Kidney tubule cell (primary cell): ENCODE data around the gene APBB2.
"Not testable (repeated sequence)": the region's sequence is repeated elsewhere in the genome, so short reads cannot be mapped to it uniquely, and the experiment has no call there.

Source experiments
- DNase-seq: peaks from one replicate; pipeline ENCODE4 v3.0.0-alpha.2; 2018; ENCODE audit warnings: low spot score

APBB2 gene

DNA sequence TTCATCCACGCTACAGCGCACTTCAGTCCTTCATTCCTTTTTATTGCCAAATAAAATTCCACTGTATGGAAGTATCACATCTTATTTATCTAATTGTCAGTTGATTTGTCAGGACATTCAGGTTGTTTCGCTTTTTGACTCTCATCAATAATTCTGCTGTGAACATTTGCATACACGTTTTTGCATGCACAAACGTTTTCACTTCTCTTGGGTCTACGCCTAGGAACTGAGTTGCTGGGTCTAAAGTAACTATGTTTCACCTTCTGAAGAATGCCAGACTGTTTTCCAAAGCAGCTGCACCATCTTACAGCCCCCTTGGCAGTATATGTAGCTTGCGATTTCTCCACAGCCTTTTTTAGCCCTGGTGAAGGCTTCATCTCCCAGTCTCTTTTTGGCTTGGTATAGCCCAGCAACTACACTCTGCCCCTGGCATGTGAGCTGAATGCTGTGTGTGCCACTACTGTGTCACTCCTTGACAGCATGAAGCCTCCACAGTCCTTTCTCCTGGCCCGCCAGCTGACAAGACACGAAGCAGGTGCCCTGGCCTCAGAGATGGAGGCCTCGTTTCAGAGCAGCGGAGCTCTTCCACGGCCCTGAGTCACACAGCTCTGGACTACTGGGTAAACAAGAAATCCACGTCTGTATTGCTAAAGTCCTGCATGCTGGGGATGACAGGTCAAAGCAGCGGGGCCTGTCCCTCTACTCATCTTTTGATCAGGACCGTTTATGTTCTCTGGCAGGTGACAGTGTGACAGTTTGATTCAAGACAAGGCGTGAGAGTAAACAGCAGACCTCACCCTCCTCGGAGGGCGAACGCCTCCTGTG lies 389.1 kb downstream of the APBB2 start:
- no peak for DNase-seq

DNA sequence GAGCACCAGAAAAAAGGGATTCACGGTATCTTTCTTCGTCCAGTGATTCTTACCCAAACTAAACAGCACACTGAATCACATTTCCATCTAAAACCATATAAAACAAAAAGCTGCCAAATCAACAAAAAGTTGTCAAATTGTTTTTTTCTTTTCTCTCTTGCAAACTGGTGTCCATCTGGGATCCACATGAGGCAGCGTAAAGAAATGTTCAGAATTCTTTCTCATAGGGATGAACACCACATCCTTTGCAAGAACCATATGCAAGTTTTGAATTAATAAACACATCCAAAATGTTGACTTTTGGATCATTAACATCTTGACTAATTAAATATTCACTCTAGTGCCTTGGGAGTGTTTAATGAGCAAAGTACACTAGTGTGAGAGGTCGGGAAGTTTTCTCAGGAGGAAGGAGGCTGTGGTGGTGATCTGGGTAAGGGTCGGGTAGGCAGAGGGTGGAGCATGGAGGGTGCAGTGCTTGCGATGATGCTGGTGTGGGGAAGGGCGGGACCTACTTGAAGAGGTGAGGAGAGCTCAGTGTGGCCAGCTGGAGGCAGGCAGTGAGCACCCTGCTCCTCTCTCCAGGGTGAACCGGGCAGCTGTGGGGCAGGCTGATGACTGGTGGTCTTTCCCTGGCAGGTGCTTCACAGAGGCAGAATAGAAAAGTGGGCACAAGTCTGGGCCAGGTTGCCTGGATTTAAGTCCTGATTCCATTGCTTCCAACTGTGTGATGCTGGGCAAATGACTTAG lies 391.7 kb downstream of the APBB2 start:
- no peak for DNase-seq

DNA sequence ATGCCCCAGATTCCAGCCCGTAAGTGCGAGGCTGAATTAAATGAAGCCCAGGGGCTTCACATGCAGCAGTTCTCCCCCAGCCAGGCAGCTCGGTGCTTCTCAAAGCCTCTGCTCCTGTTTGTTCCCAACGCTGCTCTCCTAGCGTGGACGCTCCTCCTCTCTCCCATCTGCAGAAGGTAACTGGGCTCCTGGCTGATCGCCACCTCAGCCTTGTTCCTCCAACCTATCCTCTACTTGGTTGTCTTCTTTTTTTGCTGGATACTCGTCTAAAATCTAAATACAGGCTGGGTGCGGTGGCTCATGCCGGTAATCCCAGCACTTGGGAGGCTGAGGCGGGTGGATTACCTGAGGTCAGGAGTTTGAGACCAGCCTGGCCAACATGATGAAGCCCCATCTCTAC lies 394.2 kb downstream of the APBB2 start:
- no peak for DNase-seq

DNA sequence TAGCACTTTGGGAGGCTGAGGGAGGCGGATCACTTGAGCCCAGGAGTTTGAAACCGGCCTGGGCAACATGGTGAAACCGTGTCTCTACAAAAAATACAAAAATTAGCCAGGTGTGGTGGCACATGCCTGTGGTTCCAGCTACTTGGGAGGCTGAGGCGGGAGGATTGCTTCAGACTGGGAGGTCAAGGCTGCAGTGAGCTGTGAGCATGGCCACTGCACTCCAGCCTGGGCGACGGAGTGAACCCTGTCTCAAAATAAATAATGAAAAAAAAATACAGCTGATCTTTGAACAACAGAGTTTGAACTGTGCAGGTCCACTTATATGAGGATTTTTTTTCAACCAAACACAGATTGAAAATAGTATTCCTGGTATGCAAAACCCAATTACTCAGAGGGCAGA lies 397.2 kb downstream of the APBB2 start:
- not testable (repeated sequence) for DNase-seq

DNA sequence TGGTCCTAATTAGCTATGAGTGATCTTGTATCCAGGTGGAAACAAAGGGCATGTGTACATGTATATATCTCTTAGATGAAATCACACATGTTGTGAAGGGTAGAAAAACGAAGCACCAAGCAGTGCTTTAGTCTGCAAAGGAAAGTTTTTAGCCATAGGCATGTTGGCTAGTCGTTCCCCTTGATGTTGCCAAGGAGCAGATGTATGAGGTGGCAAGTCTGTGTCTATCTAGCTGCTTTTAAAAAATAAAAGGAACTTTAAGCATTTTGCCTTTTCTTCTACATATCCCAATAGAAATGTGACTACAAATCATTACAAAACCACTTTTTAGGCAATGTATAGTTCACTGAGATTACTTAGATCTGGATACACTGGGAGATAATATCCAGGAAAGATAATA lies 401.5 kb downstream of the APBB2 start:
- DNase-seq: no peak

DNA sequence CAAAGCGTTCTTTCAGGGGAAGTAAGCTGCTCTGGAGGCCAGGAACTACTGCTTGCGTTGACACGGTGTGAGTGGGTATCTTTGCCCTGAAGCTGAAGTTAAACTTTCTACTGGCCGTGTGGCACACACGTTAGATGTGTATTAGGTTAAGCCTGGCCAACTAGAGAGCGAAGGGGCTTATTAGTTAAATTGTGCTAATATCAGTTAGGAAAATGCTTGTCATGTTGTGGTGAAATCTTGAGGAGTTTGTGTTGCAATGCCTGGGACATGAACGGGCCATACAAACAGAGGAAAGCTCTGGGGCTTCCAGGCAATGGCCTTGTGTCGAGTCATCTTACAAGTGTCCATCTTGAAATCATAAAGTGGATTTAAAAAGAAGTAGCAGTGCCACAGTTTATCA lies 402.0 kb downstream of the APBB2 start:
- DNase-seq: no peak

DNA sequence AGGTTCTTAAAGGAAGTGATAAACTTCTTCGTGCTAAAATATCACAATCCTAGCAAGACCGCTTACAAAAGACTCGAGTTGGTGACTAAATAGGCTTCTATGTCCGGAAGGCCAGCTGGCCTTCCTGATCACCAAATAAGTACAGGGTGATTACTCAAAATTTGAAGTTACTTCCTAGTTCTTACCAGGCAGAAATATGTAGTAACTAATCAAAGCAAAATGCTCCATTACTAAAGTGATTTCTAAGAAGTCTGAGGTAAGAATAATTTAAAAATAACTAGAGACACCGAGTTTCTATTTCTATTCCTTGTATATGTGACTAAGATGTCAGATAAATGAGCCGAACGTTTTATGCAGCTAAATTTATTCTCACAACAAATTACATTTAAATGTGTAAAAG lies 402.4 kb downstream of the APBB2 start:
- DNase-seq: no peak

DNA sequence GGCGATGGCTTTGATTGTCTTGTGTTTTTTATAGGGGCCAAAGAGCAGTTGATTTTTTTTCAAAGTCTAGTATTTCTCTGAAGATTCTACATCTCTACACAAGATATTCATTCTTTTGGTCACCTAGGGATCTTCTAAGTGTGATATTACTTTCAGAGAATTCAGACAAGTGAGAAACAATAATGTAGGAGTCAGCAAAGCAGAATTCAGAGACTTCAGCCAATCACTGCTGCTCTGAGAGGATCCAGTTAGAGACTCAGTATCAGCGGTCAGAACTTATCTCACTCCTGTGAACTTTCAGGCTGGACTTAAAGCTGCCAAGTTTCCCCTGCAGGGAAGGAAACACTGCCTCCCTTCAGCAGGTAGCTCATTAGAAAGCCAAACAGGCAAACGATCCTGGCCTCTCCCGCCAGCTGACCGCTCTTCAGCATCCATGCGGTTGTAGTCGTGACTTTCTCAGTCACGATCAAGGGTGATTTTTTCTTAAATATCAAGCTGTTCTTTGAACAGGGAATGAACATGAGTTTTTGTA lies 405.4 kb downstream of the APBB2 start:
- no peak for DNase-seq

DNA sequence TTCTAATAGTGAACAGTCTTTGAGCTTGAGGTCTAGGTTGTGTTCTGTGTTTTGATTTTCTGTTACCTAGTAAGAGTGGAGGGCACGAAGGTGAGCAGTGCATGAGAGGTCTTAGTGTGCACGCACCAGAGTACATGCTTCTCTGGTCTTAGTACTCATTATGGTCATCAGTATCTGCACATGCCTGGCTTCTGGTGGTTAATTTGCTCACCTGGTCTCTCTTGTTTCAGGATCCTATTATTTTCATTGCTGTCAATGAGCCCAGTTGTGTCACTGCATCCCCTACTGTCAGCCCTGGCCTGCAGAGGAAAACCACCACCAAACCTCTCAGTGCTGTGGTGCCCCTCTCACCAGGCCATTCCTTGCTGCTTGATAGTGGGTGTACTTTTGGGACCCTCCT lies 409.7 kb downstream of the APBB2 start:
- DNase-seq: no peak

DNA sequence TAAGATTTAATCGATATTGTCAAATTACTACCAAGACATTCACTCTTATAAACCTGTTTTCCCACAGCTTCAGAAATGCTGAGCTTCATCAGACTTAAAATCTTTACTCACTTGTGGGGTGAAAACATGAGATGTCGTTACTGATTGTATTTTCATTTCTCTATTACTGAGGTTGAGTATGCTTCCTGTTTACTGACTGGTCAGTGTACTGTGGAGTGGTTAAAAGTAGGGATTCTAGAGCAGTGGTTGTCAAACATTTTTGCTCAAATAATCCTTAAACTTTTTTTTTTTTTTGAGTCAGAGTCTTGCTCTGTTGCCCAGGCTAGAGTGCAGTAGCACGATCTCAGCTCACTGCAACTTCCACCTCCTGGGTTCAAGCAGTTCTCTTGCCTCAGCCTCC lies 414.3 kb downstream of the APBB2 start:
- no peak for DNase-seq

DNA sequence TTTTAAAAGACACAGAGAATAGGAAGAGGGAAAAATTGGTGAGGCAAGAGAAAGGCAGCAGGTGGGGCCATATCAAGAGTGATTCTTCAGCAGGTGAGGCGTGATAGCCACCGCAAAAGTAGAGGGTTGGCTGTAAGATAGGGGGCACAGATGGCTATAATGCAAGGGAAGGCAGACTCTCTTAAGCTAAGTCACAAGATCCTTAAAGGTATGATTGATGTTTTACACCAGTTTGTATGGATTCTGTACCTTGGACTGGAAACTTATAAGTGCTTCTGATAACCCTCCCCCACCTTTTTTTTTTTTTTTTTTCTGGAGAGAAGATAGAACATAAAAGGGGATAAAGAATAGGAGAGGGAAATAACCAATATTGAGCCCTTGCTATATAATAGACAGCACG lies 424.6 kb downstream of the APBB2 start:
- no peak for DNase-seq

DNA sequence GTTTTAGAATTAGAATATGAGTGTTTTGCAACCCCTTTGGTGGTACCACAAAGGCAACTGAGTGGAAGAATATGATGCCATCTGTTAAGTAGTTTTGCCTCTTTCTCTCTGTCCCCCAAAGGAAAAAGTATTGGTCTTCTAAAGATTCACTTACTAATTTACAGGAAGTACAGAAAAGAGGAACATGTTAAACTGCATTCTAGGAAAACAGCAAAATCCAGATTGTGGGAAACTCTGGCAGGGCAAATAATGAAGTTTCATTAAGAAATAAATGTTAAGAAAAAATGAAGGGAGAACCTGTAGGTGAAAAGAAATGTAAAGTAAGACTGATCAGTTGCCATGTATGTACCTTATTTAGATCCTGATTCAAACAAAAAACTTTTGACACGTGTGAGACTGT lies 425.3 kb downstream of the APBB2 start:
- DNase-seq: no peak

DNA sequence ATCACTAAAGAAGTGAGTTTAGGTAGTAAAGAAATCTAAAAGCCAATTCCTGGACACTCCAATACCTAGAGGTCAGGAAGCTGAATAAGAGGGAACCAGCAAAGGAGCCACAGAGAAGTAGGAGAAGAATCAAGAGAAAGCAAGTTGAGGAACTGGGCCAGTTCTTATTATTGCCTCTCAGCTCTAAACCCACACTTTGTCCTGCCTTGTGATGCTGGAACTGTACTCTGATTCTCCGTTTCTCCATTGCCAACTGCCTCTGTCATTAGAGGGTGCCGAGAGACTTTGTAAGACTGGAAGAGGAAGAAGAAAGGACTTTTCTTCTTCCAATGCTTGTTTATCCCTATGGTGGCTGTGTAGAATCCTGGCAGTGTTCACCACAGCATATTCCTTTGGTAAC lies 426.0 kb downstream of the APBB2 start:
- no peak for DNase-seq

DNA sequence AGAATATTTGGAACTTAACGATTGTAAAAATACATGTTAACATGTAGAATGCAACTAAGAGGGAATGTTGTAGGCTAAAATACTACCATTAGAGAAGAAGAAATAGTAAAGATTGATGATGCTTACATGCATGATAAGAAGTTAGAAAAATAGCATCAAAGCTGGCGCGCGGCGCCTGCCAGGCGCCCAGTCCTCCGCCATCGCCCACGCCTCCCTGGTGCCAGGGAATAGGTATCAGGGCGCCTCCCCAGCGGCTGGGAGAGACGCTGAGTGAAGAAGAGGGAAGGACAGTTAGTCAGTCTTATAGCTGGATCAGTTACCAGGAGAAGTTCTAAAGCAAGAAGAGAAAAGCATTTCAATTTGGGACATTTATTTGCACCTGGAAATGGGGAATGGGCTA lies 428.6 kb downstream of the APBB2 start:
- no peak for DNase-seq

DNA sequence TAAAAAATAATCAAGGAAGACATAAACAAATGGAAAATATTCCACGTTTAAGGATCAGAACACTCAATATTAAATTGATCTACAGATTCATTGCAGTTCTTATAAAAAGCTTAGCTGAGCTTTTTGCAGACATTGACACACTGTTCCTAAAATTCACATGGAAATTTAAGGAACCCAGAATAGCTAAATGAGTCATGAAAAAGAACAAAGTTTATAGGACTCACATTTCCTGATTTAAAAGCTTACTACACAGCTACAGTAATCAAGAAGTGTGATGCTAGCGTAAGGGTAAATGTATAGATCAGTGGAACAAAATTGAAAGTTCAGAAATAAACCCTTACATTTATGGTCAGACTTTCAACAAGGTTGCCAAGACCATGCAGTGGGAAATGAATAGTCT lies 431.5 kb downstream of the APBB2 start:
- DNase-seq: no peak

DNA sequence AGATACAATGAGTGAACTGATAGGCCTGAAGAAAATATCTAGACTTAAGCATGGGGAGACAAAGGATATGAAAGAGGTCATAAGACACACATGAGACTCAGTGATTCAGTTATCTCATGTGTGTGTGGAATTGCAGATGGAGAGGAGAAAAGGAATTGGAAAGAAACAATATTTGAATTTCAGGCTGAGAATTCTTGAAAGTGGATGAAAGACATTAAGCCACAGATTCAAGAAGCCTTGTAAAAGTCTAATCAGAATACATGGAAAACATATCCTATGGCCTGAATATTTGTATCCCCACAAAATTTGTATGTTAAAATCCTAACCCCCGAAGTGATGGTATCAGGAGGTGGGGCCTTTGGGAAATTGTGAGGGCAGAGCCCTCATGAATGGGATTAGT lies 436.3 kb downstream of the APBB2 start:
- no peak for DNase-seq

DNA sequence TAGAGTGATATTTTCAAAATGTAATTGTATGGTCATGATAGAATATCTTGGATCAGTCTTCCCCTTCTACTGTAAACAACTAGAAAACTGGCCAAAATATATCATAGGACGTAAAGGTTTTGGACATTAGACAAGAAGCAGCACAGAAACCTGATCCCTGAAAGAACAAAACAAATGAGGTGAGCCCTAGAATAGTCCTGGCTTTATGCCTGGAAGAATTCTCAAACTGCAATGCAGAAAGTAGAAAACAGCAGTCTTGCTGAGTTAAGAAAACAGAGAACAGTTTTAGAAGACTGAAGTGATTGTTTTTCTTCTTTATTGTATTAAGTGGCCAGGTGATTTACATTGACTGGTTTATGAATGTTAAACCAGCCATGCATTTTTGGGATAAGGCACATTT lies 445.1 kb downstream of the APBB2 start:
- DNase-seq: no peak

DNA sequence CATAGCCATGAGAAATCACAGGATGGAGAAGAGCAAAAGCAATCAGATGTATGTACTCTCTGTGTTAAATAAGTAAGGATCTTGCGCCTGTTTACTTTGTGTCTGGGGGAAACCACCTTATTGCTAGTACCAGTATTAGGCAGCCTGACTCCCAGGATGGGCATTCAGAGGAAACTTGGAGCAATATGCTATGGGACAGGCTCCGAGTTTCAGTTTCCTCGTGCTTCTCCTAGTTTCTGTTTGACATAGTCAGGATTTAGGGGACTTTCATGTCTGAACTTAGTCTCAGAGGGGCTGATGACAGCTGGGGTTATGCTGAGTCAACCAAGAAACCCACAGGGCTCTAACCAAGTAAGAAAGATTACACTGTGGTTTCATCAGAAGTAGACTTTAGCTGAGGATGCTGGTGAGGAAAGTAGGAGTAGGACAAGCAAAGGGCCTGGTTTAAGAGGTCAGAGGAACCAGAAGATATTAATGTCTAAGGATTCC lies 451.1 kb downstream of the APBB2 start:
- DNase-seq: peak; percentile 31
